HG03432 (cell line): ENCODE data around the gene L3MBTL3.

Experiments used
- ATAC-seq: cut with Tn5 transposase; IDR thresholded peaks from one replicate; pipeline ENCODE4 v1.9.1; 2021; ENCODE audit warnings: mild to moderate bottlenecking, moderate library complexity; ENCODE audit not compliant: unreplicated experiment

L3MBTL3 gene

GRCh38 chr6:130018292-130018743 is at the start of gene L3MBTL3:
TSS of gene L3MBTL3 (plus strand) at chr6:130018581. CDS start at chr6:130042700, 24,119 bp downstream.
- ATAC-seq, result peak; percentile 66

- no peak for ATAC-seq
Observed at GRCh38 chr6:129969064-129969463, 49.3 kb upstream of the L3MBTL3 start.

DNA sequence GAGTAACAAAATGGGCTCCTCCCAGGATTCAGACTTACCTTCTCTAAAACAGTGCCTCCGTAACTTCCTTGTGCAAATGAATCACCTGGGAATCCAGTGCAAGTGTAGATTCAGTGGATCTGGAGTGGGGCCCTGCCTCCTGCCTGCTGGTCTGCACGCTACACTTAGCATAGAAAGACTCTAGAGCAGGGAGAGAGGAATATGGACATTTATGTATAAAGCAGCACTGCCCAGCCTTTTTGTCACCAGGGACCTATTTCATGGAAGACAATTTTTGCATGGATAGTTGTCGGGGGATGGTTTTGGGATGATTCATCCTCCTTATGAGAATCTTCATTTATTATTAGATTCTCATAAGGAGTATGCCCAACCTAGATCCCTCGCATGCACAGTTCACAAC is 42.3 kb upstream of the L3MBTL3 start:
- no peak for ATAC-seq

GRCh38 chr6:129978148-129978916 is 40.0 kb upstream of the L3MBTL3 start:
- no peak for ATAC-seq

DNA sequence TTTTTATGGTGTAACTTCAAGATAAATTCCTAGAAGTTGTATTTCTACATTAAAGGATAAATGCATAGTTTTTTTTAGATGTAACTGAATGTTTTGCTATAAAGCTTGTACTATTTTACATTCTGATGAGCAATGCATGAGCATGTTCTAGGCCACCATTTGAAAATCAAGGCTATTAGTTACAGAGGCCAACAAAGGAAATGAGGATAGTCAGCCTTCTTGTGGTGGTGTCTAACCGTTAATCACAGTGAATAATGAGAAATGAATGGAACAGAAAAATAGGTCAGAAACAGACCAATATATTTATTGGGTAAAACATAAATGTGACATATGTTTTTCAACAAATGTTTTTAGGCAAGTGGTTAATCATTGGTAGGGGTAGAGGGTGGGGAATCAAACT is 37.6 kb upstream of the L3MBTL3 start:
- ATAC-seq, result no peak

DNA sequence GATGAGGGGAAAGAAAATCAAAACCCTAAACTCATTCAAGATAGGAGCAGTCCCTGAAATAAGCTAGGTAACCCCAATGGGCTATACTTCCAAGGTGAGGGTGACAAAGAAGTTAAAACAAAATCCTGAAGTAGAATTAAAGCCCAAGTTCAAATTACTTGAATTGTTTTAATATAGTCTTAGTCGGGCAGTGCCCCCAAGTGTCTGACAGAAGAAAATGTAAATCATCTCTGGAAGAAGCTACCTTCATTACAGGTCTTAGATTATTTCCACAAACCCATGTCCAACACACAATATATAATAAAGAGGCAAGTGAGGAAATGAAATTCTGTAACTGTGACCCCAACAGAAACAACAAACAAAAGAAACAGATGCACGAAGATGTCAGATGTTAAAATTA is 36.8 kb upstream of the L3MBTL3 start:
- no peak for ATAC-seq

GRCh38 chr6:129989396-129989795 is 29.0 kb upstream of the L3MBTL3 start:
- no peak for ATAC-seq

GRCh38 chr6:129992881-129993280 is 25.5 kb upstream of the L3MBTL3 start:
- ATAC-seq, result no peak

- no peak for ATAC-seq
Observed at GRCh38 chr6:129994410-129994809, 24.0 kb upstream of the L3MBTL3 start.

DNA sequence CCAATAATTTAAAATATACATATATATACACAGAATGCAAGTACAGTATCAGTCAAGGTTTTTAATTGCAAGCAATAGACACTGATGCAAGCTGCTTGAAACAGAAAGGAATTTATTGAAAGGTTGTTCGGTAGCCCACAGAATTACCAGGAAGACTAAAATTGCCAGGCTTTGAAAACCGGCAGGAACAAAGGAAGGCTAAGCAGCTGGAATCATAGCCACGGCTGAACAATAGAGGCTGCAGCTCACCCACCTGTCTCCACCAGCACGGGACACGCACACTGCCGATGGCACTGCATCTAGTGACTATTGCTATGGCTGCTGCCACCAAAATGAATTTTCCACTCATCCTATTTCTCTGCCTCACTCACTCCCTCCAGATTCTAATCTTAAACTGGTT is 22.0 kb upstream of the L3MBTL3 start:
- ATAC-seq, result no peak

DNA sequence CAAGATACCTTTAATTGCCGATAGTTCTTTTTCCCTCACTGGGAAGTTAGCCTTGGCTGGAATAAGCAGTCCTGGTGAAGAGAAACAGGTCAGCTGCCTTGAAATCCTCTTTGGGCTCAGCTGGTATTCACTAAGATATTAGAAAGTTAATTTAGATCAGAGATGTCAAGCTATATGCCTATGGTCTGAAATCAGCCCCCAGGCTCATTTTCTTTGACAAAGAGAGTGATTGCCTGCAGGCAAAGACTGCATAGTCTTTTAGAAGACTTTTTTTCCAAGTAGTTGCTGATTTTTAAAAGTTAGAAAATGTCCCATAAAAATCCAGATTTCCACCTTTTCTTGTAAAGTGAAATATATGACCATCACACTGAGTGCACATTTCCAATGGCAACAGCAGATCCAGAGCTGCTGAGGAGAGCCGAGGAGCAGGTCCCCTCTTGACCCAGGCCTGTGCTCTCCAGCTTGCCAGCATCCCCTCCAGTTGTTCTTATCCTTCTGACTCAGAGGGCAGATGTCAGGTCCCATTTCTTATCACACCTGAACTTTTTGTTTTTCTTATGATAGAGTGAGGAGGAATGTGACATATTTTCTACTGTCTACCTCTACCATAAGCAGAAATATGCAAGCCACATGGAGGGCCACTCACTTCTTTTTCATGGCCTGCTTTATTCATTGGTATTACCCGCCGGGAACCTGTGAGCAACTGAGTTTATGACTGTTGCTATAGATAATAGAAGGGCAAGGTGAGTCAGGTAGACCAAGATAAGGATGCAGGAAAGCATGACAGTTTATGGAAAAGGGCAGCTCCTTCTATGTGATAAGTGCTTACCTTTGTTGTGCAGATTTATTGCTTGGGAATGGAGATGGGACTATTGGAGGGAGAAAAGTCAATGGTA is 17.6 kb upstream of the L3MBTL3 start:
- ATAC-seq, result no peak

DNA sequence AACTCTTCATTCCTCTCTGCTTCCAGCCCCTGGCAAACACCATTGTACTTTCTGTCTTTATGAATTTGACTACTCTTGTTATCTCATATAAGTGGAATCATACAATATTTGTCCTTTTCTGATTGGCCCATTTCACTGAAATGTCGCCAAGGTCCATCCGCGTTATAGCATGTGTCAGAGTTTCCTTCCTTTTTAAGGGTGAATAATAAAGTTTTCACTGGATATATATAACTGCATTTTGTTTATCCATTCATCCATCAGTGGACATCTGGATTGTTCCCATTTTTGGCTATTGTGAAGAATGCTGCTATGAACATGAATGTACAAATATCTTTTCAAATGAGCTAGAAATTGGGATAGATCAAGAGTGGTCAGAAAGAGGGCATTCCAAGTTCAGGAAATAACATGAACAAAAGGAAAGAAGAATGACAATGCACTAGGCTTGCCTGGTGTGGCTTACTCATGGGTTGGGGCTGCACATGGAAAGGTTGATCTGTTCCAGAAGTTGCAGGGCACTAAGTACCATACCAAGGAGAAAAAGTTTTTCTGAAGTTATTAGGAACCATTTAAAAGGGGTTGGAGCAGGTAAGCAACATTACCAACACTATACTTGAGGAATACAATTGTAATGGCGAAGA is 10.0 kb upstream of the L3MBTL3 start:
- no peak for ATAC-seq

DNA sequence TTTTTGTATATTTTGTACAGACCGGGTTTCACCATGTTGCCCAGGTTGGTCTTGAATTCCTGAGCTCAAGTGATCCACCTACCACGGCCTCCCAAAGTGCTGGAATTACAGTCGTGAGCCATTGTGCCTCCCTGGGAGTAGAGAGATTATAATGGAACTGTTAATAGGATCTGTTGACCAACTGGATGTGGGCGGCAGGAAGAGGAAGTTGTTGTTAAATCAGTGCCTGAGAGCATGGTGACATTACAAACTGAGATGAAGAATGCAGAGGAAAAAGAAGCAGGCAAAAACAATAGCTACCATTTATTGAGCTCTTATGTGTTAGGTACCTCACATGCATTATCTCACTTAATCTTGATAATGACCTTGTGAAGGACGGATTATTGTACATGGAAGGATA is 9.2 kb upstream of the L3MBTL3 start:
- no peak for ATAC-seq

DNA sequence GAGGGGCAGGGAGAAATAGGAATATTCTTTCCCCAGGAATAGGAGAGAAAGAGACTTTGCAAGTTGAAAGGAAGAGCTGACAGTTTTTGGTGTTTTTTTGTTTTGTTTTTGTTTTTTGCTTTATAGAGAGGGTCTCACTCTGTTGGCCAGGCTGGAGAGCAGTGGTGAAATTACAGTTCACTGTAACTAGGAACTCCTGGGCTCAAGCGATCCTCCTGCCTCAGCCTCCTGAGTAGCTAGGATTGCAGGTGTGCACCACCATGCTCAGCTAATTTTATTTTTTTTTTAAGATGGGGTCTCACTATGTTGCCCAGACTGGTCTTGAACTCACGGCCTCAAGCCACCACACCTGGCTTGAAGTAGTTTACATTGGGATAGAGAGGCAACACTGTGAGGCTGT is 8.0 kb upstream of the L3MBTL3 start:
- ATAC-seq, result no peak

GRCh38 chr6:130012728-130013127 is 5.7 kb upstream of the L3MBTL3 start:
- no peak for ATAC-seq

- peak; percentile 29 for ATAC-seq
Observed at GRCh38 chr6:130018744-130019325, 454 bp downstream of the L3MBTL3 start.

GRCh38 chr6:130019326-130020072 is 1.1 kb downstream of the L3MBTL3 start:
- ATAC-seq, result peak; percentile 28

DNA sequence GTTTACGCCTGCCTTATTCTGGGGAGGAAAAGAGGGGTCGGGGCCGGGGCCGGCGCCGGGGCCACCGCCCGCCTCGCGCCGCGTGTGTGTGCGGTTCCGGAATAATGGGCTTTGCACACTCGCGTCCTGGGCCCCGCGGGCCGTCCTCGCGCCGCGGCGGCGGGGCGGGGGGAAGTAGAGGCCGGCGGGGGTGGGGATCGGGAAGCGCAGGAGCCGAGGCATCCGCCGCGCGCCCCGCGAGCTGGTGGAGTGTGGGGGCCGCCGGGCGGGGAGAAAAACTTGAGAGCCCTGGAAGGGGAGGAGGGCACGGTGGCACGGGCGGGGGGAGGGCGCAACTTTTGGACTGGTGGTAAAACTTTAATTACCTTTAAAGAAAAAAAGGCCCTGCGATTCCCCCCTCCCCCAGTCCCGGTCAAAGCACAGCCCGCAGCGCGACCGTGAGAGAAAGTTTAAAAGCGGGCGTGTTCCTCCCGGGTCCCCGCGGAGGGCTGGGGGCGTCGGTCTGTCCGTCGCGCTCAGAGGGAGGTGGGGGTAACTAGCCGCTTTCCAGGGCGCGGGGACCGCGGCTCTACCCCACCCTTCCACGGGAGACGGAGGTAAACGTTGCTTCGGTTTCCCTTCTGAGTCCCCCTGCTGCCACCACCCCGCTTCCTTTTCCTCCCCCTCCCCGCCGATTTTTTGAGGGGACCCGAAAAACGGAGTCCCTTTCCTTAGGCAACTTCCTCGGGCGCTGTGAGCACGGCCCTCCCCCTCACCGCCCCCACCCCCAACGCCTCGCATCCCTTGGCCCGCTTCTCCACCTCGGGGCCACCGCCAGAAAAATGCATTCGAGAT is 1.9 kb downstream of the L3MBTL3 start:
- peak; percentile 27 for ATAC-seq

DNA sequence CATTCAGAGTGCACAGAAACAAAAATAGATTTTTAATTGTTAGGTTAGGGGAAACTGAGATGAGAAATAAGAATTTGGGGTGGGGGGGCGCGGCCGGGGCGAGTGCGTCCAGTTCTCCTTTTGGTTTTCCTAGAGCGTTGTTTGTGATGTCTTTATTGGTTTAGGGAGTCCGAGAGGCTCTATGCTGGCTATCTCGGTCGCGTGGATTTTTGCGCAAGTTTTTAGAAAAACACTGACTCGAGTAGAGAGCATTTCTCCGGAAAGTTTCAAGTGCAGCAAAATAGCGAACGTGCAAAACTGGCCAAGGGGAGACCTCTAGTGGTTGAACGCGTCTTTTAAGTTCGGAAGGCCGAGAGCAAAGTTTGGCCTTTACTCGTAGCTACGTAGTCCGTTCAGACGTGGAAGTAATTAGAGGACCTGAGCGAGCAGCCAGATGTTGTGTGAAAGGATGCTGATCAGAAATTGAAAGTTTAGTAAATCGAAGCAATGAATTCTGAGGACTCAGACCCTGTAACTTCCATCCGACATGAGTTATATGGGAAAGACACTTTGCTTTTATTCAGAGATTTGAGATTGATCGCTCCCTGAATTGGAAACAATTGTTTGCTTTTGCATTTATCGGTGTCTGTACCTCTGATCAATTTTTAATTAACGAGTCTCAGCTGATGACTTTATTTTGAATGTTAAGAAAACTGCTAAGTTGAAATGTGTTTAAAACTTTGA is 2.7 kb downstream of the L3MBTL3 start:
- ATAC-seq, result peak; percentile 60
